NOMO-1 (cell line): Measurements from ENCODE around the gene PACS1.

Experiments
- DNase-seq, 2 experiments: peaks; one replicate each; lab custom pipeline; 2025; ENCODE audit not compliant: unreplicated experiment in 2 of 2; lab: John Stamatoyannopoulos, UW

PACS1 gene

DNA sequence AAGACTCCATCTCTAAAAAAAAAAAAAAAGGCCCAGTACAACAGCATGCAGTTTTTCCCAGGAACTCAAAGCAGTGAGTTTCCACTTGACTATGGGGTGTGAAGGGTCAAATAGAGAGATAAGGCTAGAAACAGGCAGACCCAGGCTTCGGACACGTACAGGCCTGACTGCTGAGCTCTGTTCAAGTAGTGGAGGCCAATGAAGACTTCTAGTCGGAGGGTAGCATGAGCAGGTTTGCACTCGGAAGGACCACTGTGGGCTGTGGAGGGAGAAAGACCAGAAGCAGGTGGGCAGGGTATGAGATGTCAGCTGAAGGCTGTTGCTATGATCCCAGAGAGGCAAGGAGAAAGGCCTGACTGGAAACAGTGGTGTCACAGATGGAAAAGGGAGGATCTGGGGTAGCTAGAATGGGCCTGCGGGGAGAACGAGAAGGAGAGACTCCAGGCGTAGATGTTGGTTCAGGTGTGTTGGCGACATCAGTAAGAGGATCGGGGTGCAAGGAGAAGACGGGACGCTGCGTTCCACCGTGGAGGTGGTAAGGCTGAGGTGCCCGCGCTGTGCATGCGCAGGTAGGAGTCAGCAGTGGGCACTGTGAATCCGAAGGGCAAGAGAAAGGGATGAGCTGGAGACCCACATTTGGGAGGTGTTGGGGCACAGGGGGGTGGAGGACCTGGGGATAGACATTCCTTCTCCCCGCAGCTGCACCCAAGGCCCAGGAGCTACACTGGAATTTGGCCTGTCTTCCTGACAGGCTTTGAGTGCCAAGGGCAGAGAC, 149.0 kb downstream of the PACS1 start:
- DNase-seq, result no peak

DNA sequence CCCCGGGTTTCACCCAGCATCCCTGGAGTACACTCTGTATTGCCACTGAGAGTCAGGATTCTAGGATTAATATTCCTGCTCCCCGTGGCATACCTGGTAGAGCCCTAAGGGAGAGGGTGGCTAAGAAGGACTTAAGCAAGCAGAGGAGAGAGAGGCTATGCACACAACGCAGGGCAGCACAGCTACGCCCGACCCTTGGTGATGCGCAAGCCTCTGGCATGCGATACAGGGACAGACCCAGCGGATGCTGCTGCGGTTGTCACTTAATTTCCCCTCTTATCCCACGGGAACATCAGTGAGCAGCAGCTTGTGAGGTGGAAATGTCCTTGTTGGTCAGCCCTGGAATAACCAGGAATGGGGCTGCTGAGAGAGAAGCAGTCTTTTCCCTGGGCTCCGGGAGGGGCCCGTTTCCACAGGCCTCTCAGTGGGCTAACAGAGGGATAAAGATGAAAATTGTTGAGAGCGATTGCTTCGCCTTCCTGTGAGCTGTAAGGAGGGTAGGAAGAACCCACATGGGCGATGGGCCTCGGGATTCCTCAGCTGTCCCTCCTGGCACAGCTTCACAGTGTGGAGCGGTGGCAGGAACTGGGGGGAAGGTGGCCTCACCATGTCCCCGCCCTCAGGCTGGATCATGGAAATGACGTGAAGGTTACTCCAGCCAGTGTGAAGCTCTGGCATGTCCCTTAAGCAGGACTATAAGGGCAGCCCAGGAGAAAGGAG, 149.9 kb downstream of the PACS1 start:
- DNase-seq, result no peak

- DNase-seq, result no peak
Observed at GRCh38 chr11:66220566-66220935, 150.5 kb downstream of the PACS1 start.

DNA sequence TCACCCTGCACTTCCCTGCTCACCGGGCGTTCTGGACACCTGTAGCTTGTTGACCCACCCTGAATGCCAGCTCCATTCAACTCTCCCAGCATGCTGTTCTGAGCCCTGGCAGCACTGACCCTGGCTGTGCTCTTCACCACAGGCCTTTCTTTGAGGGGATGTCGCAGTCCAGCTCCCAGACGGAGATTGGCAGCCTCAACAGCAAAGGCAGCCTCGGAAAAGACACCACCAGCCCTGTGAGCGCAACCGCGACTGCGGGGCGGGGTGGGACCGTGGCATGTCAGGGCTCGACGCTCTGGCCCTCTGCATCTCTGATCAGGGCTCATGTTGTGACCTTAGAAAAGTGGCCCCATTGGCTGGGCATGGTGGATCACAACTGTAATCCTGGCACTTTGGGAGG, 150.9 kb downstream of the PACS1 start:
- DNase-seq, result no peak

- no peak for DNase-seq
Observed at GRCh38 chr11:66221726-66222236, 151.7 kb downstream of the PACS1 start.

- peak; percentile 61 to 83 for DNase-seq
Observed at GRCh38 chr11:66222358-66223149, 152.5 kb downstream of the PACS1 start.

DNA sequence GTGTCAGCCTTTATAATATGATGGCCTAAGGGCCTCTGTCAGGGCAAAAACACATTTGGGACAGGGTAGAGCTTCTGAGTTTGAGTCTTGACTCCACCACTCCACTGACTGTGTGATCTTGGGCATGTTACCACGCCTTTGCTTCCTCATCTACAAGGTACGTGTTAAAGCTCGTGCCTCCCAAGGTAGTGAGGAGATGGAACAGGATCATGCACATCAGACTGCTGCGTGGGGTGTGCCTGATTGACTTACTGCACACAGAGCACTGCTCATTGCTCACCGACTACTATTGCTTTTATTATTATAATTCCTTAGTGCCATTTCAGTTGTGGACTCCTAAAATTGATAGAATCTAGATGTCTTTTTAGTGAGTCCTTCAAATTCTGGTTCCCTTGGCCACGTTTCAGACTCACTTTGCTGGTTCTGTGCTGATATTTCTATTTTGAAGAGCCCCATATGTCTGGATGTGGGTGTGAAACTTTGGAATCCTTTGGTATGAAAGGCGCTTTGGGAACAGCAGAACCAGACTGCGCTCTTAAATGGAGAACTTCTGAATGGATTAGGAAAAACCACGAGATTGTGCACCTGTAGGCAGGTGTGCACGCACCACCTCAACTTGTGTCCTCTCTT, 154.3 kb downstream of the PACS1 start:
- no peak for DNase-seq

- DNase-seq, result no peak
Observed at GRCh38 chr11:66225066-66225465, 155.0 kb downstream of the PACS1 start.

- DNase-seq, result no peak
Observed at GRCh38 chr11:66226101-66226500, 156.0 kb downstream of the PACS1 start.

DNA sequence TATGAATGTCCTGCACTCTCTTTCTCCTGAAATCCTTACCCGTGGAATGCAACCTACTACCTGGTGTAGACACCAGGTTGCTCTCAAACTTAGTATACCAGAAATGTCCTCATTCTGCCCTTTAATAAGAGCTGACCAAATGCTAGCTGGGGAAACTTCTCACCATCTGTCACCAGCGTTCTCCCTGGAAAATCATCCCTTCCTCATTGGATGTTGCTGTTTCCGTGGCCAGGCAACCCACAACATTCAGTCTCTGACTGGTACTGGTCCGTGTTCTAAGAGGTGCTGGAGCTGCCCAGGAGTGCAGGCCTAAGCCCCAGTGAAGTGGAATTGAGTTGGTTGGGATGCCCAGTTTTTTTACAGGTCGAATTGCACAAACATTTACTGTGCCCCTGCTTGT, 157.6 kb downstream of the PACS1 start:
- no peak for DNase-seq

DNA sequence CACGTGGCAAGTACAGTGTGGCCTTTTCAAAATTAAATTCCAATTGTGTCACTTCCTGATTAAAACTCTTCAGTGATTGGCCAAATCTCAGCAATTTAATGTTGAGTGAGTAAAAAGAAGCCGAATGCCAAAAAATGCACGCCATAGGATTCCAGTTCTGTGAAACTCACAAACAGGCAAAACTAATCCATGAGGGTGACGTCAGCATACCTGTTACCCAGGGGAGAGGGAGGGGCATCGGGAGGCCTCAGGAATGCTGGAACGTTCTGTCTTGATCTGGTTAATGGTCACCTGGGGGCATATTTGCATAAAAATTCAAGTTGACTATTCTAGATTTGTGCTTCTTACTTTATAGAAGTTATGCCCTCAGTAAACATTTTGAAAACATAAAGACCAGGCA, 158.4 kb downstream of the PACS1 start:
- DNase-seq, result no peak

DNA sequence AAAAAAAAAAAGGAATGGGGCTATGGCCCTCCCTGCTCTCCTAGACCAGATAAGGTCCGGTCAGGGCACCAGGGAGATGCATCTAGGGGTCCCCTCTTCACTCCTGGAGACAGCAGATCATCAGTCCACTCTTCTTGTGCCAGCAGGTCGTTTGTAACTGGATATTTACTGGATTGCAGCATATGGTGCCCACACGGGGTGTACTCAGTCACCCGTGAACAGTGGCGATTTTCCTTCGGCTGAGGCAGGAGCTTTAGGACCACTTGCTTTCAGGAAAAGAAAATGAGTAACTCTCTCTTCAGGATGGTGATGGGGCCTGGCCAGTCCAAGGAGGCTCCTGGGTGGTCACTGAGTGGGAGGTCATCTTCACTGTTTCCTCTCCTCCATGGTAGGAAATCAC, 160.1 kb downstream of the PACS1 start:
- no peak for DNase-seq

GRCh38 chr11:66230978-66231377, 160.9 kb downstream of the PACS1 start:
- no peak for DNase-seq

GRCh38 chr11:66231561-66231960, 161.5 kb downstream of the PACS1 start:
- no peak for DNase-seq

GRCh38 chr11:66232769-66233168, 162.7 kb downstream of the PACS1 start:
- DNase-seq, result no peak

- DNase-seq, result no peak
Observed at GRCh38 chr11:66233301-66233700, 163.2 kb downstream of the PACS1 start.

- no peak for DNase-seq
Observed at GRCh38 chr11:66235141-66235540, 165.1 kb downstream of the PACS1 start.

GRCh38 chr11:66237867-66238266, 167.8 kb downstream of the PACS1 start:
- DNase-seq, result no peak

DNA sequence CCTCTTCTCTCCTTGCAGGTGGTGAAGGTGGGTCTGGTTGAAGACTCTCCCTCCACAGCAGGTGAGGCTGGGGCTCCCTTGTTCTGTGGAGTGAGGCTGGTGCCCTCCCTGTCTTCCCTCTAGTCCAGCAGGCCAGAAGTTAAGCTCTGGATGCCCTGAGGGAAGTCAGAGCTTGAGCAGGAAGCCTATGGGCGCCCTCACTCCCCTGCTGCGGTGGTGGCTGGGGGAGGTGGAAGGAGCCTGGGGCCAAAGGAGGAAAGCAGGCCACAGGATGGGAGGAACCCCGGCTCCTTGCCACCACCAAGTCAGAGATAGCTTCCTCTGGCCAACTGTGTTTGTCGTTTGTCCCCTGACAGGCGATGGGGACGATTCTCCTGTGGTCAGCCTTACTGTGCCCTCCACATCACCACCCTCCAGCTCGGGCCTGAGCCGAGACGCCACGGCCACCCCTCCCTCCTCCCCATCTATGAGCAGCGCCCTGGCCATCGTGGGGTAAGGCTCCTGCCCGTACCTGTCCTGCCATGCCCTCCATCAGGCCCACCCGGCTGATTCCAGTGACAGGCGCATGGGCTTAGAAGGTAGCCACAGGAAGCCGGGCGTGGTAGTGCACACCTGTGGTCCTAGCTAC, 168.8 kb downstream of the PACS1 start:
- no peak for DNase-seq

DNA sequence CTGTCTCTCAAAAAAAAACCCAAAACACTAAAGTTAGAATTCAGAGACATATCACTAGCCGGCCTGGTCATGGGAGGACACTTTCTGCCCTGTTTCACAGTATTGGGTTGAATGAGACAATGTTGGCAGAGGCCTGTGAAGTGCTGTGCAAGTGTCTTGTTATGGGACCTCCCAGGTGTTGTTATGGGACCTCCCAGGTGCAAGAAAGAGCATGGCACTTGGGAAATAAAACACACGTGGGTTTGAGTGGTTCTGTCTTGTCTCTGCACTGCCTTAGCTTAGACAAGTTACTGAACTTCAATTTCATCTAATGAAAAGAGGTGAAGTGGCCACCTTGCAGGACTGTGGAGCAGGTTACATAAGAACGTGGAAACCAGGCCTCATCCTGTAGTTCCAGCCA, 169.4 kb downstream of the PACS1 start:
- no peak for DNase-seq
